MG63 (cell line): ENCODE measurements around the gene PNCK. TPM values are rescaled to one million over a fixed set of nuclear protein-coding genes. Genes with fewer than 3 reads are reported as not detected.
"Not testable (repeated sequence)": the region's sequence is repeated elsewhere in the genome, so short reads cannot be mapped to it uniquely, and the experiment has no call there.

Experiments used
- DNase-seq: peaks from one replicate; pipeline ENCODE4 v3.0.0-alpha.2; 2020
- H3K27me3 ChIP-seq: fragments of 250-450 bp; sonication (Bioruptor Pico); 2 replicates; pipeline ENCODE4 v1.5.1; 2020; ENCODE audit warnings: mild to moderate bottlenecking, moderate library complexity
- H3K36me3 ChIP-seq: fragments of 250-450 bp; sonication (Bioruptor Pico); 2 replicates; pipeline ENCODE4 v1.5.1; 2020; ENCODE audit warnings: mild to moderate bottlenecking, moderate library complexity
- H3K4me3 ChIP-seq: fragments of 250-450 bp; sonication (Bioruptor Pico); 2 replicates; pipeline ENCODE4 v1.5.1; 2020; ENCODE audit warnings: mild to moderate bottlenecking, moderate library complexity
- H3K9me3 ChIP-seq: fragments of 250-450 bp; sonication (Bioruptor Pico); 2 replicates; pipeline ENCODE4 v1.5.1; 2020; ENCODE audit warnings: mild to moderate bottlenecking, moderate library complexity
- total RNA-seq: library from RNA; depleted of rRNA; stranded (reverse); fragments of >200 nt; shearing (Covaris generic); gene quantifications from 2 replicates; pipeline ENCODE4 v1.2.3, GENCODE V29; 2014; ENCODE audit warnings: low replicate concordance

Gene PNCK
- total RNA-seq, 1 experiment from 2014 or later = 0.43 TPM

- Histone ChIP-seq H3K27me3 (no peaks in the 10 kb centered on the region), H3K36me3 (no peaks in the 10 kb centered on the region), H3K9me3 (no peaks in the 10 kb centered on the region), H3K4me3 (no peak overlapping the region)
- DNase-seq = no peak
Measured at GRCh38 chrX:153701706-153702105, 28.1 kb upstream of the PNCK start.

- Histone ChIP-seq H3K27me3 (no peaks in the 10 kb centered on the region), H3K4me3 (no peak overlapping the region), H3K9me3 (no peaks in the 10 kb centered on the region), H3K36me3 (no peaks in the 10 kb centered on the region)
- no peak for DNase-seq
Measured at GRCh38 chrX:153700967-153701366, 27.4 kb upstream of the PNCK start.

DNA sequence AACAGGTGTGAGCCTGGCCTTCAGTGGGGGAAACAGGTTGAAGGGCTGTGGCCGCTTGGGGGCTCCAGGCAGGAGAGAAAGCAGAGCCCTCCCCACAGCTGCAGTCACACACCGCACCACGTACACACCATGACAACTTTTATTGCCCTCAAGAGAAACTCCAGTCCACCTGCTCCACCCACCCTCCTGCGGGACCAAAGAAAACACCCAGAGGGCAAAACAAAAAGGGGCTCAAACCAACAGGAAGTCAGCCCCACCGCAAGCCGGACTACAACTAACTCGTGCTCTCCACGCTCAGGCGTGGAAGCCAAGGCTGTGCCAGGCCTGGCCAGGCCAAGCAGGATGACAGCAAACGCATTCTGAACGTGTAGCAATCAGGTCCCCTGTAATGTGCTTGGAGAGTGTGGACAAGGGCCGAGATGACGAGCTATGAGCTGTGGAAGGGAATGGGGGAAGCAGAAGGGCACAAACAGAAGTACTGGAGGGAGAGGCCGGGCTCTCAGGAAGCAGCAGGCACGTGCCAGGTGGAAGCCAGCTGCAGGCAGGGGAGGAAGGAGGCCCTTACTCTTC is 26.8 kb upstream of the PNCK start:
- DNase-seq = no peak
- no peaks in the 10 kb centered on the region for H3K27me3 ChIP-seq
- no peak overlapping the region for H3K4me3 ChIP-seq
- H3K36me3 ChIP-seq = no peaks in the 10 kb centered on the region
- H3K9me3 ChIP-seq = no peaks in the 10 kb centered on the region

- H3K9me3 ChIP-seq, H3K36me3 ChIP-seq, H3K27me3 ChIP-seq, H3K4me3 ChIP-seq, DNase-seq: not testable (repeated sequence)
Measured at GRCh38 chrX:153699784-153700371, 26.3 kb upstream of the PNCK start.

DNA sequence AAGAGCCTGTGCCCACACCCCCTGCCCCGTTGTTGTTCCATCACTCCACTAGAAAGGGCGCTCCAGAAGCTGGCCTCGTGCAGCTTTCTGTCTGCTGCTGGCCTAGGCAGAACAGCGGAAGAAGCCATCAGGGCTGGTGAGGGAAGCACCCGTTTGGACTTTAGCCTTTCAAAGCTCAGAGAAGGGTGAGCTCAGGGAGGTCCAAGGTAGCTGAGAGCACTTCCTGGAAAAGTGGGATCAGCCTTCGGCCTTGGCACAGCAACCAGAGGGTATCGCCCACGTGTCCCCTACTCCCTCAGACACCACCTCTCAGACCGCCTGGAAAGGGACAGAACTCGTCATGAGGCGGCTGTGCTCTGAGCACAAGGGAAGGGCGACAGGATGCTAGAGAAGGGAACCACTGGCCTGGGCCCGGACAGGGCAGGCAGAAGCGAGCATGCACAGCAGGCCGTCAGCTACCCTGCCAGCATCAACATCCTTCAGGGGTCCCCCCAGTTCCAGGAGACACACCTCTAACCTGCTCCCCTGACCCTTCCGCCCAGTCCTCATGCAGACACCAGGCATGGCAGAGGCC is 25.7 kb upstream of the PNCK start:
- H3K36me3 ChIP-seq, H3K4me3 ChIP-seq, H3K9me3 ChIP-seq, H3K27me3 ChIP-seq, DNase-seq: not testable (repeated sequence)

DNA sequence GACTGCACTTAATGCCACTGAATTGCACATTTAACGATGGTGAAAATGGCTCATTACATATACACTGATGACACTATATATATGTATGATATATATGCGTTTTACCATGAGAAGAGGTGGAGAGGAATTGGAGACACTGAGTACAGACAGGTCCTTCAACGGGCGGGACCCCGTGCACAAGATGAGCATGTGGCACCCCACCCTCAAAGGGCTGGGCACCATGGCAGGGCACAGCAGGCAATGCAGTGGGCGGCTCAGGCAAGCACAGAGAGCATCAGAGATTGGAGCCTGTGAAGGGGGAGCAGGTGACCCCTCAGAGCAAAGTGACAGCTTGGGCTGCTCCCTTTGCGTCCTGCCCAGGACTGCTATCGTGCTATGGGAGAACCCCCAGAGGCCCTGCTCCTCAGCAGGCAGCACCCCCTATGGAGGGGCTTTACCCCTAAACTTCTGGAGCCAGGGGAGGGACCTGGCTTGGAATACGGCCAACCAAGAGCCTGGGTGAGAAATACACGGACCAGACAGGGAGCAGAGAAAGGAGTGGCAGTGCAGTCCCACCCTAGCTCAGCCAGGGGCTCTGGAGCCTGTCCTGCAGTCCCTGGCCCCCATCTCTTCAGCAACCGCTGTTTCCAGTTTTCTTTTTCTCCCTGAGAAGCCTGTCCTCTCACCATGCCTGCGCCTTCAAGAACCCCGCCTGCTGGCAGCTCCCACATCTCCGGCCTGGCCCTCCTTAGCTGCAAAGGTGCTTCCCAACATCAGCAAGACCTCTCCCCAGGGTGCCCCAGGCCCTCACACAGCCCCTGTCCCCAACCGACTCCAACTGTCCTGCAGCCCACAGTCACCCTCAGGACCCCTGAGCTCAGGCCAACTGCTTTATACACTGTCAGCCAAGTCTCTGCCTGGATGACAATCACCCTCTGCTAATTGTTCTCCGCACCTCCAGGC is 24.6 kb upstream of the PNCK start:
- H3K9me3 ChIP-seq = no peaks in the 10 kb centered on the region
- no peaks in the 10 kb centered on the region for H3K36me3 ChIP-seq
- no peaks in the 10 kb centered on the region for H3K27me3 ChIP-seq

GRCh38 chrX:153696986-153697722 is 23.5 kb upstream of the PNCK start:
- H3K27me3 ChIP-seq, DNase-seq, H3K9me3 ChIP-seq, H3K4me3 ChIP-seq, H3K36me3 ChIP-seq: not testable (repeated sequence)

More for the DNA sequence above, 24.6 kb upstream of the PNCK start:
- DNase-seq = no peak
- no peak overlapping the region for H3K4me3 ChIP-seq

DNA sequence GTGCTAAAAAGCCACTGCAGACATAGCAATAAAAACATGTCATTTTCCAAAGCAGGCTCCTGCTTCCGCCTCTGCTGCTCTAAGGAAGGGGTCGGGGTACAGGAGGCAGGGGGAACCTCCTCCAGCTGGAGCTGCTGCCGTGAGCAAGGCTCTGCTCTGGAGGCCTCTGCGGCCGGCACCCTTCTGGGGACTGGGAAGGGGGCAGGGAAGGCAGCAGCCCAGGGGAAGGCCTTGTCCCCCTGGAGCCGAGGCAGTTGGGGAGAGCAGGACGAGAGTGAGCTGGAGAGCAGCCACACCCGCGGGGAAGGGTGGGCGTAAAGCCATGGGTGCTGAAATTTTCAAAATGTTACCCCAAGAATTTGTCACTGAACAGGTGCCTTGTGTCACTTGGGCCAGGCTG is 22.9 kb upstream of the PNCK start:
- H3K27me3 ChIP-seq, H3K4me3 ChIP-seq, H3K9me3 ChIP-seq, H3K36me3 ChIP-seq, DNase-seq: not testable (repeated sequence)

- Histone ChIP-seq H3K9me3 (no peaks in the 10 kb centered on the region), H3K4me3 (no peak overlapping the region), H3K36me3 (no peaks in the 10 kb centered on the region), H3K27me3 (no peaks in the 10 kb centered on the region)
- DNase-seq = no peak
Measured at GRCh38 chrX:153696100-153696499, 22.5 kb upstream of the PNCK start.

DNA sequence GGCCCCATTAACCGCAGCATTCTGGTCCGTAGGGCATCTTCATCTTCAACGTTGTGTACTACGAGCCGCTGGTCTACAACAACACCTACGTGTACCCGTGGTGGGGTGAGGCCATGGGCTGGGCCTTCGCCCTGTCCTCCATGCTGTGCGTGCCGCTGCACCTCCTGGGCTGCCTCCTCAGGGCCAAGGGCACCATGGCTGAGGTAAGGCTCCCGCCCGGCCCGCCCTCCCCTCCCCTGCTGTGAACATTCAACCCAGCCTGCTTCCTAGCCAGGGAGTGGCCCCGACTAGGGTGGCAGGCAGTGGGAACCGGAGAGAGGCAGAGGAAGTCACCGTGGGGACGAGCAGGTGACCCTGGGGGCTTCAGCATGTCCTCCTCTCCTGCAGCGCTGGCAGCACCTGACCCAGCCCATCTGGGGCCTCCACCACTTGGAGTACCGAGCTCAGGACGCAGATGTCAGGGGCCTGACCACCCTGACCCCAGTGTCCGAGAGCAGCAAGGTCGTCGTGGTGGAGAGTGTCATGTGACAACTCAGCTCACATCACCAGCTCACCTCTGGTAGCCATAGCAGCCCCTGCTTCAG is 21.2 kb upstream of the PNCK start:
- H3K36me3 ChIP-seq = no peaks in the 10 kb centered on the region
- no peak for DNase-seq
- H3K4me3 ChIP-seq = no peak overlapping the region
- H3K27me3 ChIP-seq = no peaks in the 10 kb centered on the region
- no peaks in the 10 kb centered on the region for H3K9me3 ChIP-seq

DNA sequence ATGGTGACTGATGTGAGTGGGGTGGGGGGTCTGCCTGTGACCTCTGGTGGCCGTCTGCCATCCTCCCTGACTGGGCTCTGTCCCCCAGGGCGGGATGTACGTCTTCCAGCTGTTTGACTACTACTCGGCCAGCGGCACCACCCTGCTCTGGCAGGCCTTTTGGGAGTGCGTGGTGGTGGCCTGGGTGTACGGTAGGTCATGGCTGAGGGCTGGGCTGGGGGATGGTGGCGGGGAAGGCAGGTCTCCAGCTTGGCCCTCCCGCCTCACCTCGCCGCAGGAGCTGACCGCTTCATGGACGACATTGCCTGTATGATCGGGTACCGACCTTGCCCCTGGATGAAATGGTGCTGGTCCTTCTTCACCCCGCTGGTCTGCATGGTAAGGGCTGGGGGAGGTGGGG is 20.6 kb upstream of the PNCK start:
- not testable (repeated sequence) for H3K9me3 ChIP-seq, DNase-seq, H3K27me3 ChIP-seq, H3K4me3 ChIP-seq, H3K36me3 ChIP-seq

- no peaks in the 10 kb centered on the region for H3K9me3 ChIP-seq
- no peak overlapping the region for H3K4me3 ChIP-seq
- no peaks in the 10 kb centered on the region for H3K36me3 ChIP-seq
- DNase-seq = no peak
- no peaks in the 10 kb centered on the region for H3K27me3 ChIP-seq
Measured at GRCh38 chrX:153693216-153694086, 19.8 kb upstream of the PNCK start.

GRCh38 chrX:153692611-153693156 is 19.1 kb upstream of the PNCK start:
- DNase-seq = no peak
- H3K4me3 ChIP-seq = no peak overlapping the region

GRCh38 chrX:153692003-153692402 is 18.4 kb upstream of the PNCK start:
- Histone ChIP-seq H3K36me3 (no peaks in the 10 kb centered on the region), H3K27me3 (no peaks in the 10 kb centered on the region), H3K4me3 (no peak overlapping the region), H3K9me3 (no peaks in the 10 kb centered on the region)
- DNase-seq = no peak

More at GRCh38 chrX:153692611-153693156, 19.1 kb upstream of the PNCK start:
- Histone ChIP-seq H3K9me3 (no peaks in the 10 kb centered on the region), H3K36me3 (no peaks in the 10 kb centered on the region), H3K27me3 (no peaks in the 10 kb centered on the region)

DNA sequence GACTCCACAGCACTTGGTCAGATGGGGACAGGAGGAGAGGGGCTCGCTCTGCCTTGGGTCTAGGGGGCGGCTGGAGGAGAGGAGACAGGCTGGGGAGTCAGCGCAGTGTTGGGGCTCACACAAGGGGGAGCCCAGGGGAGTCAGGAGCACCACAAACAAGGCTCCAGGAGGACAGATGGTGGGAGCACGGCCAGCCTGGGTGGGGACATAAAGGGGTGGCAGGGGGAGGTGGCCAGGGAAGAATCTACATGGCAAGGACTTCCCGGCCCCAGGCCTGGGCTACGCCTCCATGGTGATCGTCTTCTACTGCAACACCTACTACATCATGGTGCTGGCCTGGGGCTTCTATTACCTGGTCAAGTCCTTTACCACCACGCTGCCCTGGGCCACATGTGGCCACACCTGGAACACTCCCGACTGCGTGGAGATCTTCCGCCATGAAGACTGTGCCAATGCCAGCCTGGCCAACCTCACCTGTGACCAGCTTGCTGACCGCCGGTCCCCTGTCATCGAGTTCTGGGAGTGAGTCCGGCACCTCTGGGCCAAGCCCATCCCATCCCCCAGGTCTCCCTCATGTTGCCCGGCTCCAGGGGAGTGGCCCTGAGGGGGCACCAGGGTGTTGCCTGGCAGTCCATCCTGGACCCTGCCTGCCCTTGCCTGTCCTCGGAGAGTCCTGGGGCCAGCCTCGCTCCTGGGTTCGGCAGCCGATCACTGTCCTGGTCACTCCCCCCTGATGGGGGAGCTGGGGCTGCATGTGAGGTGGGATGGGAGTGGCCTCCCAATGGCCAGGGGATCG is 17.6 kb upstream of the PNCK start:
- H3K36me3 ChIP-seq, H3K27me3 ChIP-seq, DNase-seq, H3K4me3 ChIP-seq, H3K9me3 ChIP-seq: not testable (repeated sequence)
